Fibroblast of peridontal ligament (primary cell): ENCODE results near the gene HIVEP1.
A peak's percentile ranks its signal among the peaks of the same experiment; 100 is the strongest.

Experiments used
- DNase-seq: peaks from one replicate; pipeline ENCODE4 v3.0.0-alpha.2; 2010; ENCODE audit errors: extremely low read depth

Gene HIVEP1

GRCh38 chr6:12012038-12012557 is at the start of gene HIVEP1:
TSS of gene HIVEP1 (plus strand) at chr6:12012312. CDS start at chr6:12015629, 3,317 bp downstream.
- DNase-seq = no peak

- no peak for DNase-seq
Observed at GRCh38 chr6:11963756-11964500, 48.2 kb upstream of the HIVEP1 start.

- peak; percentile 30 for DNase-seq
Observed at GRCh38 chr6:11964729-11965335, 47.3 kb upstream of the HIVEP1 start.

- DNase-seq = no peak
Observed at GRCh38 chr6:11965499-11965898, 46.6 kb upstream of the HIVEP1 start.

DNA sequence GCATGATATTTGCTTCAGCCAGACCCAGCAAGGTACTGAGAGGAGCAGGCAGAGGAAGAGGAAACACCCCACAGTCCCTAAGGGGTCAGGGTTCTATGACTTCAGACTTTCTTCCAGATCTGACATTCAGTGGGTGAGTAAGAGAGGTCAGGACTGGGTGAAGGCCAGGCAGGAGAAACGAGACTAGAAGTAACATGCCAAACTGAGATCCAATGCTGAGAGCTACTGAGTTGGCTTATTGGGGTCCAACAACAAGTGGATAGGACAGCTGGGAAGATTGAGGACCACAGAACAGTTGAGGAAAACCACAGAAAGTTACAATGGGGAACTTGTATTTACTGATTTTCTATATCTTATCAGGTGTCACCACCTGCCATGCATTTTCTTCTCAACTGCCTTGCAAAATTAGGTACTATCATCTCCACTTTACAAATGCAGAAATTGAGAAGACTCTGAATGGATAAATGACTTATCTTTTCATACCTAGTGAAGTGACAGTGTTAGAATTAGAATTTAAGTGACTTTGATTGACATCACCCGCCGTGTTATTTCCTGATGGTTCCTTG is 43.8 kb upstream of the HIVEP1 start:
- no peak for DNase-seq

DNA sequence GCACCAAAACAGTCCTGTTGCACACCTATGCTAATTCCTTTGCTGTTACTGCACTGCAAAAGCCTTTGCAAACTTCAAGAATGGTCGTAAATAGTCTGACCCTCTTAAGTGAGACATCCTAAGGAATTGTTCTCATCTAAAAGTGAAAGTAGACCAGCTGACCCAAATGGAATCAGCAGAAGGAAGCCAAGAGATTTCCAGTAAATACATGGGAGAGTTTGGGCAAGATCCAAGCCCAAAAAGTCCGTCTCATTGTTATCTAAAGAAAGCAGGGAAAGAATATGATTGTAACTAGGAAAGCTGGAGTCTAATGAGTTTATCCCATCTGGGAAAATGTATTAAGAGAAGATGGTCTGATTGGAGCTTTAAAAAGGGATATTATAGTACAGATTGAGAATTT is 43.0 kb upstream of the HIVEP1 start:
- DNase-seq = peak; percentile 92

GRCh38 chr6:11970114-11970513 is 42.0 kb upstream of the HIVEP1 start:
- no peak for DNase-seq

- DNase-seq = peak; percentile 96
Observed at GRCh38 chr6:11971154-11971553, 41.0 kb upstream of the HIVEP1 start.

- DNase-seq = no peak
Observed at GRCh38 chr6:11972270-11972669, 39.8 kb upstream of the HIVEP1 start.

GRCh38 chr6:11972806-11973205 is 39.3 kb upstream of the HIVEP1 start:
- DNase-seq = no peak

- DNase-seq = no peak
Observed at GRCh38 chr6:11973238-11973637, 38.9 kb upstream of the HIVEP1 start.

DNA sequence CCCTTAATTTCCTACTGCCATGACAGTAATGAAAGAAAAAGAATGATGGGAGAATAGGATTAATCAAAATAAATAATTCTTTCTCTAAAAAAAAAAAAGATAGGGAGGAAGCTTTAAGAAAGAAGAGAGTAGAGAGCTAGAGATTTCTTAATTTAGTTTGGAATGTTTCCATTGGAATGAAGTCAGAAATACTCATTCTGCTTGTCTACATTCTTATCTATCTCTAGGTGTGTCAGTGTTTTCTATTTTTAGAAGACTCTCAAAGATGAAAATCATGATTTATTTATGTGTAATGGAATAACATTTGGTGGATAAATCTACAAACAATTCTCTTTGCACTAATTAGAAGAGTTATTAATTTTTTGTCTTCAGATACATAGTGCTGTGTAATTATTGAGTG is 38.0 kb upstream of the HIVEP1 start:
- DNase-seq = peak; percentile 51

DNA sequence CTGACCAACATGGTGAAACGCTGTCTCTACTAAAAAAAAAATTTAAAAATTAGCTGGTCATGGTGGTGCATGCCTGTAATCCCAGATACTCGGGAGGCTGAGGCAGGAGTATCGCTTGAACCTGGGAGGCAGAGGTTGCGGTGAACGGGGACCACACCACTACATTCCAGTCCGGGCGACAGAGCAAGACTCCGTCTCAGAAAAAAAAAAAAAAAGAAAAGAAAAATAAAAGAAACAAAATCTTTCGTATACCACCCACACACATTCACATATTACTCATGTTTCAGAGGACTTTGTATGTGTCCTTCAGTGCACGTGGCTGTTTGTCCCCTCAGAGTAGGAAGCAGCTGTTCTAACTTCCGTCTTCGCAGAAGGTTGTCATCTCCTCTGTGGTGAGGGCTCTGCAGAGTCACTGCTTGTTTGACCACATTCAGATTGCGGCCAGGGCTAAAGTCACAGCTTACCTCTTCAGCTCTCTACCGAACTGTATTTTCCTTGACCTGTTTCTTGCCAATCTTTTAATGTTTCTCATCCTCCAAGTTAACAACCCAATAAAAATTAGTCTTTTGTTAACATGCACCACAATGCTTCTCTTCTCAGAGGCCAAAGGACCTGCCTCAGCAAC is 36.6 kb upstream of the HIVEP1 start:
- no peak for DNase-seq

GRCh38 chr6:11976489-11976888 is 35.6 kb upstream of the HIVEP1 start:
- no peak for DNase-seq

DNA sequence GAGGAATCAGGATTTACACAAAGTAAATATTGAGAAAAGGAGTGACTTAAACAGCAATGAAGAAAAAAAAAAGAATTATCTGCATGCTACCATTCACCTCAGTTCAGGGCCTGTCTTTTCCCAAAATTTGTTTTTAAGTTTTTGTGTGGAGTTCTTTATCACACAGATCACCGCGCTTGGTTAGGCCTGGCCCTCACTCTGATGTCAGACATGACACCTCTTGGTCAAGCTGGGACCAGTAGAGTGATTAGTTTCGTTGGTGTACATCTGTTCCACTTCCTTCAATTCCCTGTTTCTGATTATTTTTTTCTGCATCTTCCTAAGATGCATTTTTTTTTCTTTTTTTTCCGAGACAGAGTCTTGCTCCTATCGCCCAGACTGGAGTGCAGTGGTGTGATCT is 34.9 kb upstream of the HIVEP1 start:
- DNase-seq = no peak

DNA sequence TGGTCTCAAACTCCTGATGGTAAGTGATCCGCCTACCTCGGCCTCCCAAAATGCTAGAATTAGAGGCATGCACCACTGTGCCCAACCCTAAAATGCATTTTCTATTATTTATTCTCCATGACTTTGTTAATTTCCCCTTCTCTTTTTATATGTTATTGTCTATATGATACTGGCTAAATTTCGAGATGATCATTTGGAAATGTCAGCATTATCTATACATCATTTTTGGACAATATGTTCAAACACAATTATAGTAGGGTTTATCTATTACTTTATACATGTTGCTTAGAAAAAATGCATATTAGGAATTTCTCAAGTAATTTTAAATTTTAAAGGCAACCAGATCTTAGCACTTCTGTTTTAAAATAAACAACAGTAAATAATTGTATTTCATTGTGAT is 34.4 kb upstream of the HIVEP1 start:
- DNase-seq = no peak

DNA sequence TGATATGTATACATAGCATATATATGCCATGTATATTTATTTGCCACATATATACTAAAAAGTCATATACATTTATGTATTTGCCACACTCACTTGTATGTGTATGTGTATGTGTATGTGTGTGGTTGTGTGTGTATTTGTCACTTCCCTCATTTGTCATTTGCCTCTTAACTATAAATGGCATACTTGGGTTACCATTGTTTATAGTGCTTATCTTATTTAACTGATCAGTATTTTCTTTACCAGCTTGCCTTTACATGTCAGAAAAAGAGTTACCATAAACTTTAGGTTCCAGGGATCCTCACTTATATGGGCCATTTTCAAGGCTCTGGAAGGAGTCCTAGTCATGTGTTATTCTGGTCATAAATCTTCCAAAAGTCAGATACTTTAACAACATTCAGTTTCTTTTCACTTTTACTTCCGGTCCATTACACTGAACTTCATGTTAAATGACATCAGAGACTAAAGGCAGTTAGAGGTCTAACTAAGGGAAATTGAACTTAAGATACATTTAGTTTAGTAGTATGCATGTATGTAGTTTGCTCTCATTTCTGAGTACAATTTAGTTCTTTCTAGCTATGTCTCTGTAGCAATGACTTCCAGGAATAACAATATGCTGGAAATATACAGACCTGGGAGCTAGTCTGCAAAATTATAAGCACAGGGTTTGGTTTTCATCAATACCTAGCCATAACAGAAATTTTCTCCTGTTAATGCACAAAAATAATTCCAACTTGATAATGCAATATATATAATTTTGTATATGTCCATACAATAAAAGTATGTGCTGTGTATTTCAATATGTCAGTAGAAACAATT is 33.7 kb upstream of the HIVEP1 start:
- DNase-seq = no peak

GRCh38 chr6:11979866-11980265 is 32.2 kb upstream of the HIVEP1 start:
- no peak for DNase-seq

- DNase-seq = no peak
Observed at GRCh38 chr6:11983306-11983705, 28.8 kb upstream of the HIVEP1 start.

DNA sequence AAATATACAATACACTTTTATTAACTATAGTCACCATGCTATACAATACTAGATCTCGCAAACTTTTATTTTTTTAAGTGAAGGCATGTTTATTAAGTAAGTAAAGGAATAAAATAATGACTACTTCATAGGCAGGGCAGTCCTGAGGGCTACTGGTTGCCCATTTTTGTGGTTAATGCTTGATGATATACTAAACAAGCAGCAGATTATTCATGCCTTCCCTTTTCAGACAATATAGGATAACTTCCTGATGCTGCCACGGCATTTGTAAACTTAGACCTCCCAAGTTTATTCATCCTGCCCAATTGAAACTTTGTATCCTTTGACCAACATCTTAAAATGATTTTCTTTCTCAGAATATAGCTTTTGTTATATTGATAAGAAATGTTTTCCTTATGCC is 24.7 kb upstream of the HIVEP1 start:
- DNase-seq = peak; percentile 9

- peak; percentile 30 for DNase-seq
Observed at GRCh38 chr6:11989386-11989785, 22.7 kb upstream of the HIVEP1 start.

DNA sequence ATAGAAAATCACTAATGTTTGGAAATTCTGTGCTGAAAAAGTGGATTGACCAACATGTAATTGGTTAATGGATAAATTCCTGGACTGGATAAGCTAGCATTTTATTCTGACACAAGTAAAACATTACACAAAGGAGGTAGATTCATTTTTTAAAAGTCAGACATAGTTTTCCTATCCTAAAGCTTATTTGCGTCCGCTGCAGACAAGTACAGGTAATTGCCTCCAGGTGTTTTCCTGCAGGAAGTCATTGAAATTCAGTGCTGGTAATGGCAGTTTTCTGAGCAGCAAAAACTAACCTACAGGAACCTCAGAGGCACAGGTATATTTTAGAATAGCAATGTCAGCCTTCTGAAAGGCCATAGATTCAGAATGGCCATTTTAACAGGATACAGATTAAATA is 20.0 kb upstream of the HIVEP1 start:
- DNase-seq = no peak
